Measurements from ENCODE around the gene KRI1.

Gene KRI1

GRCh38 chr19:10517361-10517759 is 48.5 kb downstream of the KRI1 start, which contains the start of gene S1PR5:
S1PR5 (minus strand) TSS chr19:10517447; CDS start chr19:10515011, 2,436 bp downstream.
- DNase-seq (ENCODE audit: low read depth), result no peak
- no peak for TF ChIP-seq CTCF (conservative IDR thresholded peaks at IDR 0.05; ENCODE audit: low read length)
- H3K4me3 ChIP-seq (ENCODE audit: low read length), result peak within 1 kb of the TSS; percentile 44

- DNase-seq (ENCODE audit: low read depth), result peak; percentile 21
- no peak for TF ChIP-seq CTCF (conservative IDR thresholded peaks at IDR 0.05; ENCODE audit: low read length)
- H3K4me3 ChIP-seq (ENCODE audit: low read length), result peak overlapping the region; percentile 44
Observed at GRCh38 chr19:10516671-10517286, 49.0 kb downstream of the KRI1 start.

GRCh38 chr19:10516064-10516385 is 49.8 kb downstream of the KRI1 start:
- no peak overlapping the region for H3K4me3 ChIP-seq (ENCODE audit: low read length)
- TF ChIP-seq CTCF (conservative IDR thresholded peaks at IDR 0.05; ENCODE audit: low read length), result no peak
- DNase-seq (ENCODE audit: low read depth), result no peak

DNA sequence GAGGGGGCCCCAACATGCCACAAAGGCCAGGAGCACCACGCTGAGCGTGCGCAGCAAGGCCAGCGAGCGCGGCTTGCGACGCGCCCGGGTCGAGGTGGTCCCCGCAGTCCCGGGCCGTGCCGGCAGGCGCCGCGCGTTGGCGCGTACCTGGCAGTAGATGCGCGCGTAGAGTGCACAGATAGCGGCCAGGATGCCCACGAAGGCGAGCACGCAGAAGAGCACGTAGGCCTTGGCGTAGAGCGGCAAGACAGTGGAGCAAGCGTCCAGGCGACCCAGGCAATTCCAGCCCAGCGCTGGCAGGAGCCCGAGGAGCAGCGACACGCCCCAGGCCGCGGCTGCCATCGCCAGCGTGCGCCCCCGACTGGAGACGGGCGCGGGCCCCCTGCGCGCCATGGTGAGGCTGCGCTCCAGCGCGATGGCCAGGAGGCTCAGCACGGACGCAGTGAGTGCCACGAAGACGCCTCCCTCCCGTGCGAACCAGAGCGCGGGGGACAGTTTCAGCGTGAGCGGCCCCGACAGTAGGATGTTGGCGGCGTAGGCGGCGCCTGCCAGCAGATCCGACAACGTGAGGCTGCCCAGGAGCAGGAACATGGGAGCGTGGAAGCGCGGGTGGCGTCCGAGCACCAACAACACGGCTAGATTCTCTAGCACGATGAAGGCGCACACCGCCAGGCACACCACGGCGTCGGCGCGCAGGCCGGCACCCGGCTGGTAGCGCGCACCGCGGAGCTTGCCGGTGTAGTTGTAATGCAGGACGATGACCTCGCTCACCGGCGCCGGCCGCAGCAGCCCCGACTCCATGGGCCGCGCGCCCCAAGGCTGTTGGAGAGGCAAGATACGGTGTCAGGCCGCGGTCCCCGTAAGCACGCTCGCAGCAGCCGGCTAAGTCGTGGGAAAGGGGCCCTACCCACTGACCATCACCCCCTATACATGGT is 51.3 kb downstream of the KRI1 start:
- H3K4me3 ChIP-seq (ENCODE audit: low read length), result no peak overlapping the region
- no peak for TF ChIP-seq CTCF (conservative IDR thresholded peaks at IDR 0.05; ENCODE audit: low read length)
- no peak for DNase-seq (ENCODE audit: low read depth)

DNA sequence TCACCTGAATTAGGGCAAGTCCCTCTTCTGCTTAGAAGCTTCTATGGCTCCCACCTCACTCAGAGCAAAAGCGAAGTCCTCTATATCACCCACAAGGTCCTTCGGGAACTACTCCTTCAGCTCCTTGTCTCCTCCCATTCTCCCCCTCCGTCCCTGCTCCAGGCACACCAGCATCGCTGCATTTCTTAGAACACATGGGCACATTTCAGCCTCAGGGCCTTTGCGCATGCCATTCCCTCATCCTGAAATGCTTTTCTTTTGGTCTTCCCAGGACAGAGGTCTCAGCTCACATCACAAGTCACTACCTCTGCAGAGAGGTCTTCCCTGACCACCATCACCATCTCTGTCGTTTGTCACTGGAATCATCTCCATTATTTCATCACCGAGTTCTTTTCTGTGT is 52.6 kb downstream of the KRI1 start:
- no peak overlapping the region for H3K4me3 ChIP-seq (ENCODE audit: low read length)
- DNase-seq (ENCODE audit: low read depth), result no peak
- TF ChIP-seq CTCF (conservative IDR thresholded peaks at IDR 0.05; ENCODE audit: low read length), result no peak

DNA sequence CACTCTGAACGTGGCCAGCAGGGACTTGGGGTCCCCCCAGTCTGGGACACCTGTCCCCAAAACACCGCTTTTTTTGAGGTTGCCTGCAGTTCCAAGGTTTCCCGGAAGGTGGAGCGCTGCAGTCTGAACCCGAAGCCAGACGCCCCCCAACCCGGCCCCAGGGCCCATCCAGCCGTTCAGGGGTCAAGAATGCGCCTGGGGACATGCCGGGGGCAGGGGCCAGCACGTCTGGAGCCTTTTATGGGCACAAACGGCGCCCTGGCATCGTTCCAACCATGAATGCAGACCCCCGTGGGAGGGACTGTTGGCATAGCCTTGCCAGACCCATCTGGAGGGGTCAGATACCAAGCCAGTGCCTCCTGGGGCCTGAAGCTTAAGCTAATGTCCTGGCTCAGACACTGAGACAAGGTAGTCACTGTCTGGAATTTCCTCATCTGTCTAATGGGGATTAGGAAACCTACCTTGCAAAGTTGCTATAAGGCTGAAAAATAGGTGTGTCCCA is 55.5 kb downstream of the KRI1 start:
- peak; percentile 61 for TF ChIP-seq CTCF (conservative IDR thresholded peaks at IDR 0.05; ENCODE audit: low read length)
- no peak for DNase-seq (ENCODE audit: low read depth)
- no peak overlapping the region for H3K4me3 ChIP-seq (ENCODE audit: low read length)

Data from AG10803 (cell line).